GM06990 (cell line): ENCODE data around the gene OGFOD1.

Experiments
- DNase-seq: peaks from one replicate; pipeline ENCODE4 v3.0.0-alpha.2; 2011; ENCODE audit not compliant: insufficient read length; ENCODE audit errors: extremely low read depth
- H3K27me3 ChIP-seq: replicated peaks from 2 replicates; pipeline ENCODE4 v1.6.0; 2011; ENCODE audit warnings: low read length; ENCODE audit not compliant: control insufficient read depth, insufficient read depth
- H3K36me3 ChIP-seq: 2 replicates; pipeline ENCODE4 v1.5.1; 2011; ENCODE audit warnings: low read length; ENCODE audit not compliant: control insufficient read depth, insufficient read depth
- H3K4me3 ChIP-seq: replicated peaks from 2 replicates; pipeline ENCODE4 v1.5.1; 2011; ENCODE audit warnings: low read depth, mild to moderate bottlenecking, control low read depth, low read length
- TF ChIP-seq, protein P1 (sequence below): IDR thresholded peaks from 2 replicates; pipeline ENCODE4 v1.5.1; 2011; ENCODE audit warnings: low read length, control low read depth, mild to moderate bottlenecking, inconsistent platforms; ENCODE audit not compliant: insufficient read depth, poor library complexity, severe bottlenecking

Gene OGFOD1

DNA sequence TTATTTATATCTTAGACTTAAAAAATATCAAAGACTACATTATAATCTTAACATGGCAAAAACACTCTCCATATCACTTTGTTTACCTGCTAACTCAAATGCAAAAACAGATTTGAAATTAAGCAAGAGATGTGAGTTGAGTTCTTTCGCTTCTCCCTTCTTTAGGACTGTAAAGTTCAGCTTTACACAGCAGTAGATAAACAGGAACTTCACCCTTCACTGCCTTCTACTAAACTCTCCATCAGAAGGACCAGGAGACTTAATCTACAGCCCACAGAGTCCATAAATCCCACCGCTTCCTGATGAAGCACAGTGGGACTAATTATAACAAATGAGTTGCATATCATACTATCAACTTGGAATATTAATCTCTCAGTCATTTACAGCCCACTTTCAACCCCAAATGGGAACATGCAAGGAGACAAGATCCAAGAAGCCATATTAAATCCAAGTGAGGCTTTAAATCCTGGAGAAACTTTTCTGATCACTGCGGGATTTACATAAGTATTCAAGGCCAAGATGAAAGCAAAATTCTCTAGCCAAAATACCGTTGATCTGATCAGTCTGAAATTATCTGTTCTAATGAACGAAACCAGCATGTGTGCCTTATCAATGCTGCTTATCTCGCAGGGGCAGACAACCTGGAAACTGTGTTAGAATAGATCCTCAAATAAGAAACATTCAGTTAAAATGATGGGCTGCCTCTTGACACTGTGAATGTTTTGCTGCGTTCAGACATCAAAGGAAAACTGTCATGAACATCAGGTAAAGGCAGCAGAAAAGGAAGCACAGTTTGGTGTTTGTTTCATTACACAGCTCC lies 27.6 kb upstream of the OGFOD1 start:
- no peaks in the 10 kb centered on the region for H3K27me3 ChIP-seq
- DNase-seq, result no peak
- H3K4me3 ChIP-seq, result peak overlapping the region; percentile 91
- TF ChIP-seq, protein P1, sequence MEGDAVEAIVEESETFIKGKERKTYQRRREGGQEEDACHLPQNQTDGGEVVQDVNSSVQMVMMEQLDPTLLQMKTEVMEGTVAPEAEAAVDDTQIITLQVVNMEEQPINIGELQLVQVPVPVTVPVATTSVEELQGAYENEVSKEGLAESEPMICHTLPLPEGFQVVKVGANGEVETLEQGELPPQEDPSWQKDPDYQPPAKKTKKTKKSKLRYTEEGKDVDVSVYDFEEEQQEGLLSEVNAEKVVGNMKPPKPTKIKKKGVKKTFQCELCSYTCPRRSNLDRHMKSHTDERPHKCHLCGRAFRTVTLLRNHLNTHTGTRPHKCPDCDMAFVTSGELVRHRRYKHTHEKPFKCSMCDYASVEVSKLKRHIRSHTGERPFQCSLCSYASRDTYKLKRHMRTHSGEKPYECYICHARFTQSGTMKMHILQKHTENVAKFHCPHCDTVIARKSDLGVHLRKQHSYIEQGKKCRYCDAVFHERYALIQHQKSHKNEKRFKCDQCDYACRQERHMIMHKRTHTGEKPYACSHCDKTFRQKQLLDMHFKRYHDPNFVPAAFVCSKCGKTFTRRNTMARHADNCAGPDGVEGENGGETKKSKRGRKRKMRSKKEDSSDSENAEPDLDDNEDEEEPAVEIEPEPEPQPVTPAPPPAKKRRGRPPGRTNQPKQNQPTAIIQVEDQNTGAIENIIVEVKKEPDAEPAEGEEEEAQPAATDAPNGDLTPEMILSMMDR, result no peak
- no peaks in the 10 kb centered on the region for H3K36me3 ChIP-seq

DNA sequence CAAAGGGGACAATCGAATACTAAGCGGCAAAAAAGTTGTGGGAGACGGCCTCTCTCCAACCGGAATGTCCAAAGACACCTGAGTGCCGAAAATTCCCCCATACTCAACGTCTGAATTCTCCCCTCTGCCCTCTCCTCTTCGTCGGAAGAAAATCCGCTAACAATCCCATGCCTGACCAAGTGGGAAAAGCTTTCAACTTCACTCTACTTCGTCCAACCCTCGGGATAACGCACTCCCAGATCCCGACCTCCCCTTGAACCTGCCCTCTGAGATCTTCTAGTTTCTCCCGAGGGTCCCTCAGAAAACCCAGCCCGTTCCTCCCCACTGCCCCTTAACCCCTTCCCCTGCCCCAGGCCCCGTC lies 27.0 kb upstream of the OGFOD1 start:
- Histone ChIP-seq H3K27me3 (no peaks in the 10 kb centered on the region), H3K4me3 (peak overlapping the region; percentile 91), H3K36me3 (no peaks in the 10 kb centered on the region)
- TF ChIP-seq, protein P1, result no peak
- no peak for DNase-seq

DNA sequence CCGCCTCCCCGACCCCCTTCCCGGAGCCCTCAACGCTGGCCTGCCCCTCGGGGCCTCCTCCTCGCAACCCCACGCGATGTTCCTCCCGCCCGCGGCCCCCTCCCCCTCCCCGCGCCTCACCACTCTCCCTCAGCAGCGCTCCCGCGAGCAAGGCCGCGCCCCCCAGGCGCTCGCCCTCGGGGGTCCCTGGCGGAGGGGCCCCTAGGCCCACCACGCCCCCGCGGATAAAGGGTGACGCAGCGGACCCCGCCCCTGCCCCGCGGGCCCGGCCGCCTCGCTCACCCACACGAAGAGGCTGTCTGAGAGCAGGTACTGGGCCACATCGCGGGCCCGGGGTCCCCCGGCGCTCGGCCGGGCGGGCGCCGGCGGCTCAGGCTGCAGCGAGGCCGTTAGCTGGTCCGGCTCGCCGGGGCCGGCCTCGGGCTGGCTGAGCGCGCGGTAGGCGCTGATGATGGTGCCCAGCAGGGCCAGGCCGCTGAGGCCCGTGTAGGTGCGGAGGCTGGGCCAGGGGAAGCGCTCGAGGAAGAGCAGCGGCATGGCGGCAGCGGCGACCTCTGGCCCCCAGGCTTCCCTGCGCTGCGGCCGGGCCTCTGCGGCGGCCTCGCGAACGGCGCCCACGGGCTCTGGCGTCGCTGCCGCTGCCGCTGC lies 26.4 kb upstream of the OGFOD1 start:
- Histone ChIP-seq H3K36me3 (0 out of 2 replicates have a peak, but pooled peaks cover 2% of the 10 kb centered on the region), H3K27me3 (no peaks in the 10 kb centered on the region), H3K4me3 (peak overlapping the region; percentile 91)
- TF ChIP-seq, protein P1, result no peak
- DNase-seq, result peak; percentile 55

DNA sequence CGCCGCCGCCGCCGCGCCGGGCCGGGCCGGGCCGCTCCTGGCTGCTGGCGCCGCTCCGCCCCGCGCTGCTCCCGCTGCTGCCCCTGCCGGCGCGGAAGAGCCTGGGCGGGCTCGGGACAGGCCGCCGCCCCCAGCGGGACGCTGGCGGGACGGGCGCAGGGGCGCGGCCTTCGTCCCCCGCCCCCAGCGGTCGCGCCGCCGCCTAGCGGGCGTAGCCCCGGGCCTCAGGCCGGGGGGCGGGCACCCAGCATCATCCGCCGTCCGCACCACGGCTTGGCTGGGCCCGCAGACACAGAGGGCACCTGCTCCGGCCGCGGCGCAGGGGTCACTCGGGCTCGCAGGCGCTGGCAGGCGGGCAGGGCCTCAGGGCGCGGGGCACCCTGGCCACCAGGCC lies 25.9 kb upstream of the OGFOD1 start, which contains the start of gene AMFR:
AMFR (minus strand) TSS at position 107 of the 394 bp plus-strand sequence. CDS start 218 bp downstream, outside the sequence.
- H3K27me3 ChIP-seq, result no peaks in the 10 kb centered on the region
- H3K36me3 ChIP-seq, result 0 out of 2 replicates have a peak, but pooled peaks cover 2% of the 10 kb centered on the region
- H3K4me3 ChIP-seq, result peak within 1 kb of the TSS; percentile 91
- peak; percentile 91 for DNase-seq
- TF ChIP-seq, protein P1, result no peak

DNA sequence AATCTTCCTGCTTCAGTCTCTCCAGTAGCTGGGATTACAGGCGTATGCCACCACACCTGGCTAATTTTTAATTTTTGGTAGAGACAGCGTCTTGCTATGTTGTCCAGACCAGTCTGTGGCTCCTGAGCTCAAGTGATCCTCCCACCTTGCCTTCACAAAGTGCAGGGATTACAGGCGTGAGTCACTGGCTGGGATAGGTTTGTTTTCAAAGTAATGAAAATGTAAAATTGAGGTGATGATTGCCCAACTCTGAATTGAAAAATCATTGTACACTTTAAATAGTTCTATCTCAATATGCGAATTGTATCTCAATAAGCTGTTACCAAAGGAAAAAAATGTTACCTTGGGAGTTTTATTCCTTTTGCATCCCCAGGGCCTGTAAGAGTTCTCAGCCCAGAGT lies 24.8 kb upstream of the OGFOD1 start:
- Histone ChIP-seq H3K4me3 (no peak overlapping the region), H3K36me3 (peaks cover 4% of the 10 kb centered on the region)
- TF ChIP-seq, protein P1, result no peak

More for the DNA sequence above, 24.8 kb upstream of the OGFOD1 start:
- H3K27me3 ChIP-seq, result no peaks in the 10 kb centered on the region
- no peak for DNase-seq
